GM12872 (cell line): ENCODE measurements around the gene IGSF21.

Source experiments
- CTCF ChIP-seq: IDR thresholded peaks from 3 replicates; pipeline ENCODE4 v1.5.1; 2011; ENCODE audit warnings: low read depth, mild to moderate bottlenecking, low read length, moderate library complexity; ENCODE audit not compliant: insufficient read depth

The IGSF21 gene

GRCh38 chr1:18108299-18109057 is 880 bp downstream of the IGSF21 start:
- no peak for TF ChIP-seq CTCF

GRCh38 chr1:18109058-18109755 is 1.6 kb downstream of the IGSF21 start:
- TF ChIP-seq CTCF = no peak

- TF ChIP-seq CTCF = no peak
Measured at GRCh38 chr1:18109756-18110597, 2.4 kb downstream of the IGSF21 start.

- no peak for TF ChIP-seq CTCF
Measured at GRCh38 chr1:18110598-18110939, 3.0 kb downstream of the IGSF21 start.

GRCh38 chr1:18110968-18111367 is 3.4 kb downstream of the IGSF21 start:
- no peak for TF ChIP-seq CTCF

- no peak for TF ChIP-seq CTCF
Measured at GRCh38 chr1:18111605-18112297, 4.2 kb downstream of the IGSF21 start.

- no peak for TF ChIP-seq CTCF
Measured at GRCh38 chr1:18112611-18113010, 5.0 kb downstream of the IGSF21 start.
